AG04450 (cell line): ENCODE measurements around the gene CST8. TPM values are rescaled to one million over a fixed set of nuclear protein-coding genes. Genes with fewer than 3 reads are reported as not detected.

Experiments
- CTCF ChIA-PET: fragments of 300-600, 350-600 bp; formaldehyde crosslinking; extraction: SDS; loops from one replicate; lab custom pipeline; 2022; ENCODE audit warnings: antibody characterized with exemption, inconsistent platforms; lab: Charles Lee
- POLR2A ChIA-PET: fragments of 350-600 bp; formaldehyde crosslinking; extraction: SDS; loops from one replicate; lab custom pipeline; 2021; ENCODE audit warnings: antibody characterized with exemption, inconsistent platforms; lab: Yijun Ruan, JAX
- DNase-seq: peaks from one replicate; pipeline ENCODE4 v3.0.0-alpha.2; 2011; ENCODE audit warnings: low read depth, low spot score
- H3K27ac ChIP-seq: one replicate; pipeline ENCODE4 v1.5.1; 2012; ENCODE audit warnings: low read depth, low read length, control low read depth
- H3K27me3 ChIP-seq: one replicate; pipeline ENCODE4 v1.6.0; 2012; ENCODE audit warnings: low read length; ENCODE audit not compliant: control insufficient read depth, insufficient read depth
- H3K4me3 ChIP-seq: 2 replicates; pipeline ENCODE4 v1.5.1; 2011; ENCODE audit warnings: mild to moderate bottlenecking, low read depth, low read length, control low read depth
- H3K9me3 ChIP-seq: 2 replicates; pipeline ENCODE4 v1.5.1; 2012; ENCODE audit warnings: low read length; ENCODE audit not compliant: control insufficient read depth, insufficient read depth
- polyA plus RNA-seq: library from polyadenylated mRNA; depleted of rRNA; stranded (reverse); fragments of >200 nt; gene quantifications from 2 replicates; pipeline ENCODE4 v1.2.3, GENCODE V29; 2011
- TF ChIP-seq, protein P1 (sequence below): IDR thresholded peaks from 2 replicates; pipeline ENCODE4 v1.5.1; 2011; ENCODE audit warnings: low read depth, low read length, control low read depth, inconsistent platforms

Gene CST8
- polyA plus RNA-seq, 1 experiment: not detected

DNA sequence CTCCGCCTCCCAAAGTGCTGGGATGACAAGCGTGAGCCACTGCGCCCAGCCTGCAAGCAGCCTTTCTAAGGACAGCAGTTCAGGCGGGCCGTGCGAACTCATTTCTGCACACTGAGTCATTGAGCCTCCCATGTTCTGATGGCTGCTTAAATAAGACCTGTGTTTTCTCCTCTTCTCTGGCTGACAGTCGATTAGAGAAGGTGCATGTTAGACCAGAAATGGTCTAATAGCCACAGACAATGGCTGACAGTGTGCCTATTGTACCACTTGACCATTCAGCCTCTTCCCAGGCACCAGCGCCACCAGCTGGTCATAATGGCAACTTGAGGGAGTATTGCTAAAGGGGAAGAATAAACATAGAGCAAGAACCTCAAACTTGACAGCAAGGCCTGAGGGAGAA is 44.4 kb upstream of the CST8 start:
- DNase-seq: no peak
- TF ChIP-seq, protein P1, sequence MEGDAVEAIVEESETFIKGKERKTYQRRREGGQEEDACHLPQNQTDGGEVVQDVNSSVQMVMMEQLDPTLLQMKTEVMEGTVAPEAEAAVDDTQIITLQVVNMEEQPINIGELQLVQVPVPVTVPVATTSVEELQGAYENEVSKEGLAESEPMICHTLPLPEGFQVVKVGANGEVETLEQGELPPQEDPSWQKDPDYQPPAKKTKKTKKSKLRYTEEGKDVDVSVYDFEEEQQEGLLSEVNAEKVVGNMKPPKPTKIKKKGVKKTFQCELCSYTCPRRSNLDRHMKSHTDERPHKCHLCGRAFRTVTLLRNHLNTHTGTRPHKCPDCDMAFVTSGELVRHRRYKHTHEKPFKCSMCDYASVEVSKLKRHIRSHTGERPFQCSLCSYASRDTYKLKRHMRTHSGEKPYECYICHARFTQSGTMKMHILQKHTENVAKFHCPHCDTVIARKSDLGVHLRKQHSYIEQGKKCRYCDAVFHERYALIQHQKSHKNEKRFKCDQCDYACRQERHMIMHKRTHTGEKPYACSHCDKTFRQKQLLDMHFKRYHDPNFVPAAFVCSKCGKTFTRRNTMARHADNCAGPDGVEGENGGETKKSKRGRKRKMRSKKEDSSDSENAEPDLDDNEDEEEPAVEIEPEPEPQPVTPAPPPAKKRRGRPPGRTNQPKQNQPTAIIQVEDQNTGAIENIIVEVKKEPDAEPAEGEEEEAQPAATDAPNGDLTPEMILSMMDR: peak; percentile 57
- no peak overlapping the region for H3K27ac ChIP-seq
- POLR2A ChIA-PET: no interaction called here
- no peak overlapping the region for H3K4me3 ChIP-seq
- peaks cover 3% of the 10 kb centered on the region for H3K27me3 ChIP-seq
- CTCF ChIA-PET: interaction anchor here (1.0 to 3.1 kb wide), 5 partner anchors 10 to 755 kb away, joined by 3 to 25 read pairs (median 4); no protein-coding TSS in a partner anchor
- no peaks in the 10 kb centered on the region for H3K9me3 ChIP-seq

- no peaks in the 10 kb centered on the region for H3K9me3 ChIP-seq
- H3K27ac ChIP-seq: no peak overlapping the region
- POLR2A ChIA-PET: no interaction called here
- CTCF ChIA-PET: interaction anchor here (1.0 to 3.1 kb wide), 3 partner anchors 12 to 98 kb away, joined by 3 to 25 read pairs (median 4); no protein-coding TSS in a partner anchor
- DNase-seq: no peak
- no peaks in the 10 kb centered on the region for H3K27me3 ChIP-seq
- TF ChIP-seq, protein P1: no peak
- no peak overlapping the region for H3K4me3 ChIP-seq
Observed at GRCh38 chr20:23448167-23448566, 42.8 kb upstream of the CST8 start.

DNA sequence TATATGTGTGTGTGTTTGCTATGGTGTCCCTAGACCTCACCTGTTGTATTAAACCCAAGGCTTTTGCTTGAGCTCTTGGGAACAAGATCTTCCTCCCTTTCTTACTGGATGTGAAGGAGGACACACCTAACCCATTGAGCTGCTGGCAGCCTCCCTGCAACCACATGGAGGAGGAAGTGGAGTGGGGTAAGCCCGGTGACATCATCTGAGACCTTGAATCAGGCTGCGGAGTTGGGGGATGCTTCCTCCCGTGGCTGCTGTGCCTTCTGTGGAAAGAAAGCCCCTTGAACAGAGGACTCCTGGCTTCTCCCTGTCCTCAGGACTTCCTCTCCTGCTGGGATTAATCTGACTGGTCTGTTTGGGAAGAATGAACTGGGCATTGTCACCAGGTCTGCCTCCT is 41.5 kb upstream of the CST8 start:
- no peaks in the 10 kb centered on the region; the same call in 1 of the 2 replicates for H3K9me3 ChIP-seq
- no peak overlapping the region for H3K4me3 ChIP-seq
- ChIA-PET POLR2A (no interaction called here), CTCF (no interaction called here)
- H3K27me3 ChIP-seq: no peaks in the 10 kb centered on the region
- DNase-seq: no peak
- no peak overlapping the region for H3K27ac ChIP-seq
- TF ChIP-seq, protein P1: no peak

GRCh38 chr20:23450877-23451276 is 40.0 kb upstream of the CST8 start:
- ChIA-PET CTCF (interaction anchor here (0.6 kb wide), 1 partner anchor 9 kb away, joined by 4 read pairs; no protein-coding TSS in a partner anchor), POLR2A (no interaction called here)
- H3K9me3 ChIP-seq: no peaks in the 10 kb centered on the region; the same call in 1 of the 2 replicates
- no peaks in the 10 kb centered on the region for H3K27me3 ChIP-seq
- H3K4me3 ChIP-seq: no peak overlapping the region
- no peak for DNase-seq
- TF ChIP-seq, protein P1: no peak
- no peak overlapping the region for H3K27ac ChIP-seq

- Histone ChIP-seq H3K27me3 (no peaks in the 10 kb centered on the region), H3K4me3 (no peak overlapping the region), H3K9me3 (no peaks in the 10 kb centered on the region; the same call in 1 of the 2 replicates), H3K27ac (no peak overlapping the region)
- POLR2A ChIA-PET: no interaction called here
- CTCF ChIA-PET: interaction anchor here (0.6 kb wide), 1 partner anchor 16 kb away, joined by 3 read pairs; no protein-coding TSS in a partner anchor
- DNase-seq: no peak
- TF ChIP-seq, protein P1: no peak
Observed at GRCh38 chr20:23451956-23452487, 38.9 kb upstream of the CST8 start.
